GM12891 (cell line): ENCODE results near the gene VPS4A.
A peak's percentile ranks its signal among the peaks of the same experiment; 100 is the strongest.

Source experiments
- DNase-seq: peaks from one replicate; pipeline ENCODE4 v3.0.0; 2011; ENCODE audit warnings: low spot score; ENCODE audit not compliant: insufficient read length
- FAIRE-seq: peaks from 2 replicates; lab custom pipeline; 2011; peaks lifted over from hg19 to GRCh38; lab: Jason Lieb, UNC
- PAX5 ChIP-seq: IDR thresholded peaks from 2 replicates; pipeline ENCODE4 v1.6.1; 2011; ENCODE audit warnings: low read length, moderate library complexity, mild to moderate bottlenecking; ENCODE audit not compliant: insufficient read depth, severe bottlenecking
- POLR2A ChIP-seq: IDR thresholded peaks from 2 replicates; pipeline ENCODE4 v1.6.1; 2011; ENCODE audit warnings: low read depth, low read length, control low read depth
- POLR2AphosphoS5 ChIP-seq: IDR thresholded peaks from 2 replicates; pipeline ENCODE4 v1.6.1; 2011; ENCODE audit warnings: low read depth, low read length, control low read depth
- POU2F2 ChIP-seq: IDR thresholded peaks from 2 replicates; pipeline ENCODE4 v1.6.1; 2011; ENCODE audit warnings: low read depth, mild to moderate bottlenecking, control low read depth, low read length, moderate library complexity
- SPI1 ChIP-seq: IDR thresholded peaks from 2 replicates; pipeline ENCODE4 v1.6.1; 2011; ENCODE audit warnings: low read depth, low read length, control low read depth
- TAF1 ChIP-seq: IDR thresholded peaks from 2 replicates; pipeline ENCODE4 v1.6.1; 2011; ENCODE audit warnings: low read depth, low read length, control low read depth

Gene VPS4A

DNA sequence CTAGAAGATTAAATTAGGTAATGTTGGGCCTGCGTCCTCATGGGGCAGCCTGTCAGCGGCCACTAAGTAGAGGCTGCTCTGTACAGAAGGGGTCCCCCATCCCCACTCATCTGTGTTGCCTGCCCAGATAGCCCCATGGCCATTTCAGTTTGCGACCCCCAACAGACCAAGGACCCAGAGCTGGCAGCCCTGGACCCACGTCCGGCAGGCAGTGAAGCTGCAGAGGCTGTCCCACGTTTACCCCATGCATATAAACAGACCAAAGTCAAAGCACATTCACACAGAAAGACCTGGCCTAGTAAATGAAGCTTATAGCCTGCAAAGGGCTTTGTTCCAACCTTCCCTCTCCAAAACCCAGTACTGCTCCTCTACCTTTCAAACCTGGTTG lies 14.6 kb downstream of the VPS4A start:
- no peak for FAIRE-seq
- no peak for TF ChIP-seq SPI1
- TF ChIP-seq POLR2A, result no peak
- DNase-seq, result no peak

- DNase-seq, result no peak
- FAIRE-seq, result no peak
- TF ChIP-seq PAX5 (no peak), POLR2A (no peak), POLR2AphosphoS5 (no peak), SPI1 (no peak), POU2F2 (no peak), TAF1 (no peak)
Measured at GRCh38 chr16:69326172-69326873, 15.2 kb downstream of the VPS4A start.

DNA sequence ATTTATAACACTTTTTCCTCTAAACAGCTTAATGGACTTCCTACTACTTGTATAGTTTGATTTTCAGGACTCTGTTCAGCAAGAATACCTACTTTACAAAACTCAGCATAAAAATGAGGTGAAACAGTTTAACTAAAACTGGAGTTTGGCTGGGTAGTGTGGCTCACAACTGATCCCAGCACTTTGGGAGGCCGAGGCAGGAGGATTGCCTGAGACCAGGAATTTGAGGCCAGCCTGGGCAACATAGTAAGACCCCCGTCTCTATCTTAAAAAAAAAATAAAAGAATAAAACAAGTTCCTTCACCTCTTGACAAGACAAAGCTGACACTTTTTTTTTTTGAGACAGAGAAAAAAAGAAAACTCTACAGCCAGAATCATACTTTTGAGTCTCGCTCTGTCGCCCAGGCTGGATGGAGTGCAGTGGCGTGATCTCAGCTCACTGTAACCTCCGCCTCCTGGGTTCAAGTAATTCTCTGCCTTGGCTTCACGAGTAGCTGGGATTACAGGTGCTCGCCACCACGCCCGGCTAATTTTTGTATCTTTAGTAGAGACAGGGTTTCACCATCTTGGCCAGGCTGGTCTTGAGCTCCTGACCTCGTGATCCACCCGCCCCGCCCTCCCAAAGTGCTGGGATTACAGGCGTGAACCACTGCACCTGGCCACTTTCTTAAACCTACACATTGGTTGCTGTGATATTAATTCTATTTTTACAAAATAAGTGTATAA lies 16.6 kb downstream of the VPS4A start:
- TF ChIP-seq POLR2AphosphoS5 (no peak), PAX5 (no peak), TAF1 (no peak), POLR2A (no peak; the same call in 1 of the 2 replicates), SPI1 (no peak)
- FAIRE-seq (no peak), DNase-seq (no peak)

GRCh38 chr16:69328854-69329316 lies 17.7 kb downstream of the VPS4A start:
- no peak for DNase-seq
- no peak for FAIRE-seq
- TF ChIP-seq POLR2A (no peak), POLR2AphosphoS5 (no peak), TAF1 (no peak), SPI1 (no peak)

- TF ChIP-seq POLR2A, result peak; percentile 30; the same call in 1 of the 2 replicates
- TF ChIP-seq PAX5, result no peak
- DNase-seq, result peak; percentile 68
- FAIRE-seq, result no peak
Measured at GRCh38 chr16:69329369-69330285, 18.5 kb downstream of the VPS4A start.

- peak; percentile 96 for FAIRE-seq
- TF ChIP-seq PAX5 (no peak), TAF1 (no peak), POU2F2 (peak; percentile 22; the same call in 1 of the 2 replicates), POLR2AphosphoS5 (peak; percentile 86), SPI1 (0 out of 2 replicates have a peak, but pooled peaks have one; percentile 21), POLR2A (peak; percentile 75)
- peak; percentile 94 for DNase-seq
Measured at GRCh38 chr16:69330286-69331109, 19.3 kb downstream of the VPS4A start, which contains the start of gene PDF. TSS of gene PDF (minus strand) at chr16:69330588. CDS start at chr16:69330570, 18 bp downstream.

DNA sequence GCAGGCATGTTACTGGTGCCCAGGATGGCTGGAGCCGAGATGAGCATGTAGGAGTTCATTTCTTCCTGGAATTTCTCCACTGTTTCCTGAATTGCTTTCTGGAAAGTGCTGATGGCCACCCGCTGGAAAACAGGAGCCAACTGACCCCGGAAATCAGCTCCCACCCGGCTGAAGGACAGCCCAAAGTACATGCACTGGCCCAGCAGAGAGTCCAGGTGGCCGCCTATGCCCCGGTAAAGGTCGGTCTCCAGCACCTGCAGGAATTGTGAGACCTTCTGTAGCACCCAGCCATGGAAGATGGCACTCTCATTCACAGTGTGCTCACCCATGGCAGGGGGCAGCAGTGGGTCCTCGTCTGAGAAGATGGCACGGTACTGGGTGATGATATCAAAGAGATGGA lies 23.5 kb downstream of the VPS4A start:
- TF ChIP-seq SPI1, result no peak
- TF ChIP-seq POU2F2, result no peak
- TF ChIP-seq TAF1, result no peak
- no peak for TF ChIP-seq POLR2A
- TF ChIP-seq POLR2AphosphoS5, result no peak
- no peak for TF ChIP-seq PAX5
- no peak for FAIRE-seq
- no peak for DNase-seq

GRCh38 chr16:69338557-69339288 lies 27.6 kb downstream of the VPS4A start:
- TF ChIP-seq SPI1 (no peak), PAX5 (peak; percentile 56)
- DNase-seq (no peak), FAIRE-seq (no peak)
